Activated B cell treated with CpG ODN at 0.5 μM for 24 hours (primary cell): Measurements from ENCODE around the gene VEPH1. TPM values are rescaled to one million over a fixed set of nuclear protein-coding genes. Genes with fewer than 3 reads are reported as not detected.

ENCODE experiments used
- ATAC-seq: fragments of 200-7000 bp; cut with Tn5 transposase; one replicate; pipeline ENCODE4 v1.10.0; 2021; ENCODE audit warnings: low read depth, mild to moderate bottlenecking, moderate library complexity
- CTCF ChIA-PET: fragments of 350-600 bp; sonication (Branson Sonifier 250); formaldehyde crosslinking; loops from one replicate; lab custom pipeline; 2021; ENCODE audit warnings: antibody characterized with exemption; lab: Charles Lee
- POLR2A ChIA-PET: fragments of 350-600 bp; sonication (Branson Sonifier 250); formaldehyde crosslinking; loops from one replicate; lab custom pipeline; 2021; ENCODE audit warnings: antibody characterized with exemption; lab: Charles Lee
- DNase-seq: peaks from one replicate; pipeline ENCODE4 v3.0.0; 2022
- H3K27ac Mint-ChIP-seq: one replicate; pipeline ENCODE4 v1.8.0; 2020; ENCODE audit warnings: mixed read lengths
- H3K27me3 Mint-ChIP-seq: one replicate; pipeline ENCODE4 v1.8.0; 2021; ENCODE audit warnings: mixed read lengths
- H3K36me3 Mint-ChIP-seq: one replicate; pipeline ENCODE4 v1.8.0; 2021; ENCODE audit warnings: low read depth, mixed read lengths
- H3K4me1 Mint-ChIP-seq: one replicate; pipeline ENCODE4 v1.8.0; 2021; ENCODE audit warnings: mixed read lengths
- H3K4me3 Mint-ChIP-seq: one replicate; pipeline ENCODE4 v1.8.0; 2020; ENCODE audit warnings: mild to moderate bottlenecking, mixed read lengths
- H3K9me3 Mint-ChIP-seq: one replicate; pipeline ENCODE4 v1.8.0; 2020; ENCODE audit warnings: mixed read lengths
- intact Hi-C: fragments of 100-400 bp; cut with micrococcal nuclease; formaldehyde crosslinking; loops from one replicate; pipeline ENCODE4 v1.15.1; 2024
- total RNA-seq: library from RNA; stranded (reverse); gene quantifications from 2 replicates; pipeline ENCODE4 v1.2.3, GENCODE V29; 2022
- TF ChIP-seq, protein P1 (sequence below): fragments of 200-600 bp; IDR thresholded peaks from one replicate; pipeline ENCODE4 v1.8.0; 2022; ENCODE audit warnings: antibody characterized with exemption, mild to moderate bottlenecking

Gene VEPH1
- total RNA-seq, result not detected in 2 replicates

DNA sequence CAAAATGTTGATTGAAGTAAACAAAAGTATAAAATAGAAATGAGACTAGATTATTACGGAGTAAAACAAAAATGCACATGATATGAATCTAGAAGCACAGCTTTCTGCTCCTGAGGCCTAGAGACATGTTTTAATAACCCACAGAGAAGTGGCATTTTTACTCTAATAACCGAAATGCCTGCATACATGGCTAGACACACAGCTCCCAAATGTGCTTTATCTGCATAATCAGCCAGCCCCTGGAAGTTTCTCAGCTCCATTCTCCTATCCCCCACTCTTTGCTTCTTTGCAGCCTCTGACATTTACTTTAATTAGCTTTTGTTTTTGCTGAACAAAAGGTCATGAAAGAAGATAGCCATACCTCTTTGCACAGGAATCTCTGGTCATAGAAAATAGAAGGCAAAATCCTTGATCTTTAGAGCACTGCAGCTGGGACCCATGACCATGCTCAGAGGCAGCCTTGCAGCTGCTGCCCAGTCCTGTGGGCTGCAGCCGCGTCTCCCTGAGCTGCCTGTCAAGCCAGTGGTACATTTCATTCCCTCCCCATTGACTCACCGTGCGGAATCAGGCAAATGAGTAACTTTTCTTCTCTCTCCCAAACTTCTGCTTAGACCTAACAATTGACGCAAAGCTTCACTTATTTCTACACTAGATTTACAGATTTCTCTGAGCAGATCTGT, at the start of gene VEPH1:
TSS of gene VEPH1 (minus strand) at position 501 of the 680 bp plus-strand sequence. CDS start 8,067 bp downstream, outside the sequence.
- no peak for ATAC-seq
- CTCF ChIA-PET, result no interaction called here
- H3K27ac Mint-ChIP-seq, result no peak within 1 kb of the TSS

DNA sequence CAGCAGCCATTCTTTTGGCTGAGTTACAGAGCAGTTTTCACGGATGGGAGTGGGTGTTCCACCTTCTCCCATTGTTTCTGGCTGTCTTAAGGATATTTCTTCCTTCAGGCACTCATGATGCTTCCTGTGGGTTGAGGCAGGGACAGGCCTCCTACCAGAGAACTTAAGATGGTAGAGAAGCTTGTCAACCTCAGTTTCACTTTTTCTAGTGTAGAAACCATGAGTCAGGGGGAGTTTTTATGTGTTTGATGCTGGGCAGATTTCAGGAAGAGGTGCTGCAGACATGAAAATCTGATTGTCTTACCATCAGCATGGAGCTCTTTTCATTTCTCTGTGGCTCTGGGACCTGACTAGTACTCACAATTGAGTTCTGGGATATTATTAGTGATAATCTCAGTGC, 48.7 kb upstream of the VEPH1 start:
- POLR2A ChIA-PET, result no interaction called here
- H3K27ac Mint-ChIP-seq, result no peak overlapping the region
- DNase-seq (no peak), ATAC-seq (no peak)
- intact Hi-C loops, result no loop called here
- peaks cover 2% of the 10 kb centered on the region for H3K27me3 Mint-ChIP-seq
- no peaks in the 10 kb centered on the region for H3K4me1 Mint-ChIP-seq
- CTCF ChIA-PET, result no interaction called here
- no peaks in the 10 kb centered on the region for H3K36me3 Mint-ChIP-seq
- peaks cover 11% of the 10 kb centered on the region for H3K9me3 Mint-ChIP-seq
- H3K4me3 Mint-ChIP-seq, result no peak overlapping the region
- TF ChIP-seq, protein P1, sequence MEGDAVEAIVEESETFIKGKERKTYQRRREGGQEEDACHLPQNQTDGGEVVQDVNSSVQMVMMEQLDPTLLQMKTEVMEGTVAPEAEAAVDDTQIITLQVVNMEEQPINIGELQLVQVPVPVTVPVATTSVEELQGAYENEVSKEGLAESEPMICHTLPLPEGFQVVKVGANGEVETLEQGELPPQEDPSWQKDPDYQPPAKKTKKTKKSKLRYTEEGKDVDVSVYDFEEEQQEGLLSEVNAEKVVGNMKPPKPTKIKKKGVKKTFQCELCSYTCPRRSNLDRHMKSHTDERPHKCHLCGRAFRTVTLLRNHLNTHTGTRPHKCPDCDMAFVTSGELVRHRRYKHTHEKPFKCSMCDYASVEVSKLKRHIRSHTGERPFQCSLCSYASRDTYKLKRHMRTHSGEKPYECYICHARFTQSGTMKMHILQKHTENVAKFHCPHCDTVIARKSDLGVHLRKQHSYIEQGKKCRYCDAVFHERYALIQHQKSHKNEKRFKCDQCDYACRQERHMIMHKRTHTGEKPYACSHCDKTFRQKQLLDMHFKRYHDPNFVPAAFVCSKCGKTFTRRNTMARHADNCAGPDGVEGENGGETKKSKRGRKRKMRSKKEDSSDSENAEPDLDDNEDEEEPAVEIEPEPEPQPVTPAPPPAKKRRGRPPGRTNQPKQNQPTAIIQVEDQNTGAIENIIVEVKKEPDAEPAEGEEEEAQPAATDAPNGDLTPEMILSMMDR, result no peak

More for the DNA sequence above, at the start of gene VEPH1:
- Mint-ChIP-seq H3K36me3 (no peaks in the 10 kb centered on the region), H3K27me3 (peaks cover 23% of the 10 kb centered on the region), H3K4me1 (peaks cover 9% of the 10 kb centered on the region), H3K9me3 (no peaks in the 10 kb centered on the region), H3K4me3 (no peak within 1 kb of the TSS)
- DNase-seq, result no peak
- POLR2A ChIA-PET, result no interaction called here
- TF ChIP-seq, protein P1, result no peak
- intact Hi-C loops, result no loop called here

DNA sequence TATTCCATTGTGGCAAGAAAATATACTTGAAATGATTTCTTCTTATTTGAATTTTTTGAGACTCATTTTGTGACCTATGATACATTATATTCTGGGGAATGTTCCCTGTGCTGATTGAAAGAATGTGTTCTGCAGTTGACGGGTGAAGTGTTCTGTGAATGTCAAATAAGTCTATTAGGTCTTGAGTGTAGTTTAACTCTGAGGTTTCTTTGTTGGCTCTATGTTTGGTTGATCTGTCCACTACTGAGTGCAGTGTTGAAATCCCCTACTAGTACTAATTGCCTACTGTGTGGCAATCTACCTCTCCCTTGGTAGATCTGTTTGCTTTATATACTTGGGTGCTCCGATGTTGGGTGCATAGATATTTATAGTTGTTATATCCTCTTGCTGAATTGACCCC, 46.3 kb upstream of the VEPH1 start:
- intact Hi-C loops, result no loop called here
- Mint-ChIP-seq H3K4me1 (no peaks in the 10 kb centered on the region), H3K9me3 (peaks cover 11% of the 10 kb centered on the region), H3K4me3 (no peak overlapping the region), H3K27ac (no peak overlapping the region), H3K36me3 (no peaks in the 10 kb centered on the region), H3K27me3 (peaks cover 4% of the 10 kb centered on the region)
- no peak for ATAC-seq
- DNase-seq, result no peak
- TF ChIP-seq, protein P1, result no peak
- ChIA-PET POLR2A (no interaction called here), CTCF (interaction anchor here (0.8 kb wide), 1 partner anchor 17 kb away, joined by 3 read pairs; no protein-coding TSS in a partner anchor)

DNA sequence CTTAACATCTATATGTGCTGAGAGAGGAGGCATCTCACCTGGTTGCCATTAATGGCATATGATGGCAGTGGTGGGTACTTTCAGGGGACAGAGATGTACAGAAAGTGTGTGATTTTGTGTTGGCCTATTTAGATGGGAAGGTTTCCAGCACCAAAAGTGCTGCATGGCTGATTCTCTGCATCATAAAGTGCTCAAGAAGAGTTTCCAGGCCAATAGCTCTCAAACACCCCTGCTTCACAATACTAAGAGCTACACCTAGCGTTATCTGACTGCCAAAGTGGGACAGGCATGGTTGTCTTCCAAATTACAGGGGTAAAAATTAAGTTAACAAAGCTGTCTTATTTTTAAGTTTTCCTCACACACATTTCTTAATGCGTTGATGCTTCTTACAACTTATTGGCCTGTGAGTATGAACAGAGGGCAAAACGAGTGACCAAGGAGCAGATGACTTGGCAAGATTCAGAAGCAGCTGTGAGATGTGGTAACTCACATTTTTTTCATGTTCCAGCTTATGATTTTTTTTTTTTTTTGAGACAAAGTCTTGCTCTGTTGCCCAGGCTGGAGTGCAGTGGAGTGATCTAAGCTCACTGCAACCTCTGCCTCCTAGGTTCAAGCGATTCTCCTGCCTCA, 41.4 kb upstream of the VEPH1 start:
- ChIA-PET POLR2A (no interaction called here), CTCF (no interaction called here)
- Mint-ChIP-seq H3K36me3 (no peaks in the 10 kb centered on the region), H3K27ac (no peak overlapping the region), H3K4me1 (no peaks in the 10 kb centered on the region), H3K9me3 (peaks cover 8% of the 10 kb centered on the region), H3K27me3 (peaks cover 32% of the 10 kb centered on the region), H3K4me3 (no peak overlapping the region)
- TF ChIP-seq, protein P1, result no peak
- DNase-seq (no peak), ATAC-seq (no peak)
- intact Hi-C loops, result no loop called here

DNA sequence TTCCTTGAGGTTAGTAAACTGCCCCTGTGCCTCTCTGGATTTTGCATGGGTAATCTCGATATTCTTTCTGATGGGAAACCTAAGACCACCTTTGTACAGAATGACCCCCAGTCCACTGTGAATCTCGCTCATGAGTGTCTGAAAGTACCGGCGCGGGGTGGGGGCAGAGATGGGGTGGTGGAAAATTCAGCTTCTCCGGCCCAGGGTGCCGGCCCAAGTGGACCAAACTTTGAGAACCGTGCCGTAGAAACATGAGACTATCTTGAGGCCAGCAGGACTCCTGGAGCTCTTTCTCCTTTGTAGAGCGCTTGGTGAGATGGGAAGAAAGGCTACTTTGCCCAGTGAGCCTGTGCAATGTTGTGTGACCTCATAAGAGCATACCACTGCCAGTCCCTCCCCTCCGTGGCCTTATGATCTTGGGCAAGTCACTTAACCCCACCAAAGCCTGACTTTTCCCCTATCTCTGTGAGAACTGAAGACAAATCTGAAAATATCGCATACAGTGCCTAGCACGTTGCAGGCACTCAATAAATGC, 40.4 kb upstream of the VEPH1 start:
- intact Hi-C loops, result no loop called here
- no peaks in the 10 kb centered on the region for H3K4me1 Mint-ChIP-seq
- POLR2A ChIA-PET, result no interaction called here
- DNase-seq (no peak), ATAC-seq (no peak)
- no peaks in the 10 kb centered on the region for H3K36me3 Mint-ChIP-seq
- H3K9me3 Mint-ChIP-seq, result peaks cover 8% of the 10 kb centered on the region
- TF ChIP-seq, protein P1, result no peak
- no peak overlapping the region for H3K27ac Mint-ChIP-seq
- no peak overlapping the region for H3K4me3 Mint-ChIP-seq
- H3K27me3 Mint-ChIP-seq, result peaks cover 32% of the 10 kb centered on the region
- CTCF ChIA-PET, result no interaction called here
